COLO829 (cell line): Measurements from ENCODE around the gene NEURL1.
"Not testable (repeated sequence)": the region's sequence is repeated elsewhere in the genome, so short reads cannot be mapped to it uniquely, and the experiment has no call there.

ENCODE experiments used
- DNase-seq: peaks from one replicate; pipeline ENCODE4 v3.0.0; 2012; ENCODE audit warnings: low spot score

Gene NEURL1

GRCh38 chr10:103514244-103514643, 20.7 kb downstream of the NEURL1 start:
- DNase-seq = no peak

DNA sequence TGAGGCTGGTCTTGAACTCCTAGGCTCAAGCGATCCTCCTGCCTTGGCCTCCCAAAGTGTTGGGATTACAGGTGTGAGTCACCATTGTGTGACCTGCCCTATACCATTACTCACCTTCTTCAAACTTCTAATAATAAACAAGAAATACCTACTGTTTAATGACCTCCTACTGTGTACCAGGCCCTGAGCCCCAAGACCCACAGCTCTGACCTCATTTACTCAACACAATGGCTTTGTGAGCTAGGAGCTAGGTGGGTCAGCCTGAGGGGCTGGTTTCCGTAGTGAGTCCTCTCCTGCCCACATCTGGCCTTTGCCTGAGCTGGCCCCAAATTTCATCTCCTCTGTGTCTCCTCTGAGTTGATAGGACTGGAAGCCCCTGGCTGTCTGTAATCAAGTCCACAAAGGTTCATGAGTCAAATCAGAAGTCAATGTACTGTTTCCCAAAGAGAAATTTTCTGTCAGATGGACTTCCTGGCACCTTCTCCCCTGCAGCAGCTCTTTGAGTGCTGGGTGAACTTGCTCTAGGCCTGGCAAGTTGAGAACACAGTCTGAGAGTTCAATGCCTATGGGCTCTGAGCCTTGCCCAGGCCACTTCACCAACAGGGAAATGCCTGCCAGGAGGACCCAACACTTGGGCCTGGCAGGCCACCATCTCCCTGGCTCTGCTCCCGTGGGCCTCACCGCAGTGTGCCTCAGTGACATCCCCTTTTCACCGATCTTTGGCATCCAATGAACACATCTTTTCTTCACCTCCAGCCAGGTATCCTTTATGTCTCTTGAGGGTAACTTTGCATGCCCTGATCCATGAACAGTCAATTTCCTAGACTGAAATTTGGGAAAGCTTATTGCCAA, 24.0 kb downstream of the NEURL1 start:
- no peak for DNase-seq

GRCh38 chr10:103519798-103520197, 26.3 kb downstream of the NEURL1 start:
- DNase-seq = no peak

GRCh38 chr10:103522006-103522405, 28.5 kb downstream of the NEURL1 start:
- not testable (repeated sequence) for DNase-seq

- DNase-seq = no peak
Observed at GRCh38 chr10:103523683-103524082, 30.2 kb downstream of the NEURL1 start.

DNA sequence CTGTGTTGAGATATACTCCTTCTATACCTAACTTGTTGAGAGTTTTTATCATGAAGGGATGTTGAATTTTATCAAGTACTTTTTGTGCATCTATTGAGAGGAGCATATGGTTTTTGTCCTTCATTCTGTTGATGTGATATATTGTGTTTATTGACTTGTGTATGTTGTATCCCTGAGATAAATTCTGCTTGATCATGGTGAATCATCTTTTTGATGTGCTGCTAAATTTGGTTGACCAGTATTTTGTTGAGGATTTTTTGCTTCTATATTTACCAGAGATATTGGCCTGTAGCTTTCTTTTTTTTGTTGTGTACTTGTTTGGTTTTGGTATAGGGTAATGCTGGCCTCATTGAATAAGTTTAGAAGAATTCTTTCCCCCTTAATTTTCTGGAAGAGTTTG, 32.4 kb downstream of the NEURL1 start:
- no peak for DNase-seq

GRCh38 chr10:103527476-103527875, 34.0 kb downstream of the NEURL1 start:
- not testable (repeated sequence) for DNase-seq

DNA sequence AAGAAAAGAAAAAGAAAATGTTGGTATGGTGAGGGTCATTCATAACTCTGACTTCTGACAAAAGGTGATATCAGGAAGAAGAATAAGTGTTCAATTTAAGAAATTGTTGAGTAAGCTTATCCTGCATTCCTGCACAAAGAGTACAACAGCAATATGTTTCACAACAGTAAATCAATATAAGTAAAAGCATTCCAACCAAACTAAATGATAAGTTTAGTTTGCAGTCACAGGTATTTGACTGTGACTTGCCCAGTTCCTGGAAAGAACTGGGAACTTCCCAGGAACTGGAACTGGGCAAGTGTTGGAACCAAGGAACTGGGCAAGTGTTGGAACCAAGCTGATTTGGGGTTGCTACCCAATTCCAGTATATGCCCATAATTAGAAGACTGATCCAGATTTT, 35.0 kb downstream of the NEURL1 start:
- DNase-seq = no peak

DNA sequence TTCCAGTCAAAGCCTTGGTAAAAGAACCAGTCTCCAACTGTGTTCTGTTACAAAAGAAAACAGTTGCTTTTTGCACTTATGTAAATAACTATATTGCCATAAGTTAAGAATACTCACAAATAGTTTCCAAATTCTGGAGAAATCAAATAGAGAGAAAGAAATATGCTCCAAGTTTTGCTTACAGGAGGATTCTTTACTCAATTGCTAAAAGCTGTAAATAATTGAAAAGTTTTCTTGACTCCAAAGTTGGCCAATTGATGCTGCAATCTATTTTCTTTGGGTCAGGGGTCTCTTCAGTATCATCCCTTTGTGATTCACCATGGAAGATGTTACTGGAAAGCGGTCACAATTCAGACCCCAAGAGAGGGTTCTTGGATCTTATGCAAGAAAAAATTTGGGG, 36.0 kb downstream of the NEURL1 start:
- no peak for DNase-seq

- DNase-seq = no peak
Observed at GRCh38 chr10:103533827-103534226, 40.3 kb downstream of the NEURL1 start.

- no peak for DNase-seq
Observed at GRCh38 chr10:103534621-103535498, 41.4 kb downstream of the NEURL1 start.

DNA sequence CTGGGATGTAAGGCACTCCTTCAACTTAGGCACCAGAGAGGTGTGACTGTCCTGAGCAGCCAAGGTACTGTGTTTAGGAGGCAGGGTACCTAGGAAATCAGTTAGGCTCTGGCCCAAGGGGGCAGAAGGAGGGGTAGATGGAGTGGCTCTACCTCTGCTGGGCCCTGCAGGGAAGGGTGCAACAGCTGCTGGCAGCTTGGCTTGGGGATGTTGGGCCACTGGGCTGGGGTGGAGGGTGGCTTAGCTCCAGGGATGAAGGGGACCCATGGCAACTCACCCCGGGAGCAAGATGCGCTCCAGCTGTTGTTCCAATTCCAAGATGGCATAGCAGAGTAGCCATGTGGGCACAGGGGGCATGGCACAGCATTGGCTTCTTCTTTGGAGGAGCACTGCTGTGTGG, 42.1 kb downstream of the NEURL1 start:
- no peak for DNase-seq

- DNase-seq = no peak
Observed at GRCh38 chr10:103539751-103540150, 46.2 kb downstream of the NEURL1 start.

- DNase-seq = no peak
Observed at GRCh38 chr10:103540722-103541121, 47.2 kb downstream of the NEURL1 start.

- DNase-seq = no peak
Observed at GRCh38 chr10:103541616-103542015, 48.1 kb downstream of the NEURL1 start.

DNA sequence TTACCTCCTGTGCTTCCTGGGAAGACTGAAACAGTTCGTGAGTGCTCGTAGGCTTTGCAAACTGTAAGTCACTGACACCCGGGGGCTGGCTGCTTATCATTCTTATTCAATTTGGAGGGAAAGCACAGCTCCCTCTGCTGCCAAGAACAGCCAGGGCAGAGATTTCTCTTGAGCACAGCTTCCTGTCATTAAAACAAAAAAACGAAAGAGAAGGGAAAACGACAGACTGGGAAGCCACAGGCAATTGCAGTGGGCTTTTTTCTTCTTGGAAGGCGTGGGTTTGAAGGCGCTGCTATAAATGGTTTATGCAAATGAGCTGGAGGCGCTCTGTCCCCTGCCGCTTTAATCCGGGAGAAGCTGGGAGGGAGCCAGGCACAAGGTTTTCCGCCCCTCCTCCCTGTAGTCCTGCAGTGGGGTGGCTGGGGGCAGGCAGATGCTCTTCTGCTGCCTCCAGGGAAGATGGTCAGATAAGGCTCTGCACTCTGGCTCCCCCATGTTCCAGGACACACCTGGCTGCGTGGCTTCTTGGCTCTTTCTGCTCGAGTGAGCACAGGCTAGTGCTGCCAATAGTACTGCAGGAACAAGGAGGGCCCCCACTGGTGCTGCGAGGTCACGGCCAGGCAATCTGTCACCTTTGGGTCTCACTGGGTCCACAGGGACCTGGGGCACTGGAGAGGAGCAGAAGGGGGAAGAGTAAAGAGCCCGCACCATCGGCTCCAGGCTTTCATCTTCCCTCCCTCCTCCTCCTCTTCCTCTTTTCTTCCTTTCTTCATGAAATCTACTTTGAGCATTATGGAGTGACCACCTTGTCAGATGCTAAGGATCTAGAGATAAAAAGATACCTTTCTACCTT, 49.5 kb downstream of the NEURL1 start:
- peak; percentile 23 for DNase-seq

DNA sequence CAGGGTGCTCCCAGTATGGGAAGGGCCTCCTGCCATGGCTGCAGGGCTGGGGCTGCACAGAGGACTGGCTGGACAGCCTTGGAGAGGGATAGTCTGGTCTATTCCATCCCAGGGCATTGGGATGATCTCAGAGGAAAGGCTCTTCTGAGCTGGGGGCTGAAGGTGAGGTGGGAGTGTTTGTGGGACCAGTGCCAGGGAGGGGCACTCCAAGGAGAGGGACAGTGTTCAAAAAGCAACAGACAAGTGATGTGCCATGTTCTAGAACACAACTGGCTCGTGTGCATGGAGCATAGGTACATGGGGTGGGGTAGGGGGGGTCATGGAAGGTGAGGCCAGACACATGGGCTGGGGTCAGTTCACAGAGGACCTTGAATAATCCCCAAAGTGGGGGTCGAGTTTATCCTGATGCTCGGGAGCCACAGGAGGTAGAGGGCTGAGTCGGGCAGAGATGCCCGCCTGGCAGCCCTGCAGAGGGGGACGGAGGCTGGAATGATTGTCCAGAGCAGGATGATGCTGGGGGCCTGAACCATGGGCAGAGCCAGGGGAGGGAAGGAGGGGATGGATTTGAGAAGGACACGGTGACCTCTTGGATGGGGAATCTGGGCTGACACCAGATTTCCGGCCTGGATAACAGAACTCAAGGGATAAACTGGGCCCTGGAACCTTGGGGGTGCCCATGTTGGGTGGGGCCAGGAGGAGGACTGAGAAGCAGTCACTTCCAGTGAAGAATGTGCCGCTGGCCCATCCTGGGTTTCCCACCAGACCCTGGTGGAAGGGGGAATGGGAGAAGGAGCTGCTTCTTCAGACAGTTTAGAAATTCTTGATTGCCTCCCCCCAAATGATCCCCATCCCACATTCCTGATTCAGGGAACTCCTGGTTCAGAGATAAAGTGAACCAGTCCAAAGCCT, 50.4 kb downstream of the NEURL1 start:
- DNase-seq = no peak

GRCh38 chr10:103544657-103545310, 51.3 kb downstream of the NEURL1 start:
- no peak for DNase-seq

GRCh38 chr10:103545366-103545765, 51.9 kb downstream of the NEURL1 start:
- DNase-seq = no peak

DNA sequence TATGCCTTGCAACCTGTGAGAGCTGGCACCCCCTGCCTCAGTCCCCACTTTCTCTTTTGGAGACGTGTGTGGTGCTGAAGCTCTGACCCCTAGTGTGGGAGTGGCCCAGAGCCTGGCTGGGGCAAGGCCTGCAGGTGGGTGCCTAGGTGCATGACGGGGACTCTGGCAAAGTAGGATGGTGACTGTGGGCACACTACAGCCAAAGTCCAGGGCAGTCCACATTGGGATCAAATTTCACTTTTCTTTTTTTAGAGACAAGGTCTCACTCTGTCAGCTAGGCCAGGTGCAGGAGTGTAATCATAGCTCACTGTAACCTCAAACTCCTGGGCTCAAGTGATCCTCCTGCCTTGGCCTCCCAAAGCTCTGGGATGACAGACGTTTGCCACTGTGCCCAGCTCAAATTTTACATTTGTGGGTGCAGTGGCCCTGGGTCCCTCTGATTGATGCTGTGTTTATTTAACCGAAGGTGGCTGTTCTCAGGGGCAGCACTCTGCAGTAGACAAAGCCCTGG, 52.3 kb downstream of the NEURL1 start:
- no peak for DNase-seq
